Measurements from ENCODE around the gene CPN2. TPM values are rescaled to one million over a fixed set of nuclear protein-coding genes. Genes with fewer than 3 reads are reported as not detected.

The CPN2 gene
- total RNA-seq, 2 experiments from 2014 or later: not detected

- Mint-ChIP-seq H3K9me3 (peaks cover 14% of the 10 kb centered on the region), H3K4me3 (no peak overlapping the region), H3K27ac (no peak overlapping the region), H3K27me3 (peaks cover 10% of the 10 kb centered on the region), H3K36me3 (ENCODE audit: low read depth) (peaks cover 5% of the 10 kb centered on the region), H3K4me1 (peaks cover 3% of the 10 kb centered on the region)
- no peak for DNase-seq
- POLR2A ChIA-PET: no interaction called here
- CTCF ChIA-PET: no interaction called here
These were observed 29.2 kb downstream of the CPN2 start for GRCh38 chr3:194321693-194322640.

DNA sequence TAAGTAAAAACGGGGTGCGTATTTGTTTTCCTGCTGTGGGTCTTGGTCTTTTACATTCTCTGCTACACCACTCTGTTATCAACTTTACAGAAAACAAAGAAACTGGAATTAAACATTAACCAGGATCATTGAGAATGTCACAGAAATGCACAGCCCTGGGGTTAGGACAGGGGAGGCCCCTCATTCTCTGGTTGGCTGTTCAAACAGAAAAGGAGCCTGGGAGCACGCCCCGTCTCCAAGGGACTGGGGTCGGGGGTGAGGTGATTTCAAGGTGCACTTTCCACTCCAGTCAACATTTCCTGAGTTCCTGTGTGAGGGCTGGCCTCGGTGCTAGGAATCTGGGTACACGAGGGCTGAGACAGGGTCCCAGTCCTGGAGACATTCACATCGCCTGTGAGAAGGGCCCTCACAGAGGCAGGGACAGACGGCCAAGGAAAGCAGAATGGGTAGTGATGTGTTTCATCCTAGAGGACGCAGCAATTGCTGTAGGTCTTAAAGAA is 30.3 kb downstream of the CPN2 start:
- DNase-seq: no peak
- Mint-ChIP-seq H3K27me3 (peaks cover 14% of the 10 kb centered on the region), H3K4me1 (peaks cover 12% of the 10 kb centered on the region), H3K27ac (no peak overlapping the region), H3K36me3 (ENCODE audit: low read depth) (peaks cover 5% of the 10 kb centered on the region), H3K9me3 (peaks cover 14% of the 10 kb centered on the region), H3K4me3 (no peak overlapping the region)
- POLR2A ChIA-PET: no interaction called here
- CTCF ChIA-PET: interaction anchor here (1.6 kb wide), 1 partner anchor 540 kb away, joined by 3 read pairs; no protein-coding TSS in a partner anchor

DNA sequence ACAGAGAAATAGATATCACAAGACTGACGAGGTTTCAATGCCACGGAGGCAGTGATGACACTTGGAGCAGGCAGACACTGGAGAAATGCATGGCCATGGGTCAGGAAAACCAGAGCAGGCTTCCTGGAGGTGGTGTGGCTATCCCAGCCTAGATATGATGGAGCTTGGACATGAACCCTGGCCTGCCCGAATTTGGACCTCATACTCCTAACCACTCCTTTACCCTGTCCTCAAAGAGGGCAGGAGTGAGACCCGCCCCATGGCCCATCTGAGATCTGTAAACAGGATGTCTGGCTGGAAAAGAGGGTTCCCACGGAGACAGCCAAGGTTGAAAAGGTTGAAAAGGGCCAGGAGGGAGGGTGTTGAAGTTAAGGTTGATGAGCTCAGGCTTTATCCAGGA is 31.0 kb downstream of the CPN2 start:
- Mint-ChIP-seq H3K27me3 (peaks cover 14% of the 10 kb centered on the region), H3K36me3 (ENCODE audit: low read depth) (peaks cover 5% of the 10 kb centered on the region), H3K9me3 (peaks cover 14% of the 10 kb centered on the region), H3K4me1 (peaks cover 16% of the 10 kb centered on the region), H3K4me3 (no peak overlapping the region), H3K27ac (no peak overlapping the region)
- POLR2A ChIA-PET: no interaction called here
- CTCF ChIA-PET: interaction anchor here (1.6 kb wide), 1 partner anchor 539 kb away, joined by 3 read pairs; no protein-coding TSS in a partner anchor
- DNase-seq: no peak

- Mint-ChIP-seq H3K27ac (no peak overlapping the region), H3K4me3 (no peak overlapping the region), H3K9me3 (peaks cover 14% of the 10 kb centered on the region), H3K27me3 (peaks cover 19% of the 10 kb centered on the region), H3K36me3 (ENCODE audit: low read depth) (peaks cover 5% of the 10 kb centered on the region), H3K4me1 (peaks cover 25% of the 10 kb centered on the region)
- DNase-seq: no peak
- ChIA-PET CTCF (interaction anchor here (0.6 to 1.2 kb wide), 2 partner anchors 131 to 399 kb away, joined by 3 to 7 read pairs; no protein-coding TSS in a partner anchor), POLR2A (no interaction called here)
These were observed 32.5 kb downstream of the CPN2 start for GRCh38 chr3:194318511-194319161.

DNA sequence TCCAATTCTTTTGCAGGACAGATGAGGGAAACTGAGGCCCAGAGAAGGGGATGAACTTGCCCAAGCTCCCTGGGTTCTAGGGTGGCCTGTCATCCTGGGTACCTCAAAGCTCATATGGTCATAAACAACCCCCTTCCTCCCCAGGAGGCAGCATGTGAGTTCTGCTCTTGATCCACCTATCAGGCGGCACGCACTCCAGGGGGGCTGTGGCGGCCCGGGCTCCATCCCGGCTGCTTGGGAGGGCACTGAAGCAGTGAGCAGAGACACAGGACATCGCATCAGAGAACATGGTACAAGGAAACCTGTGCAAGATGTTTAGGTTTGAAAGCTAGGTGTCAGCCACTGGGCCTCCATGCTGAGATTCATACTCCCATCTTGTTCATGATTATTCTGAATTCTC is 34.2 kb downstream of the CPN2 start:
- Mint-ChIP-seq H3K9me3 (peaks cover 14% of the 10 kb centered on the region), H3K27ac (no peak overlapping the region), H3K27me3 (peaks cover 17% of the 10 kb centered on the region), H3K36me3 (ENCODE audit: low read depth) (peaks cover 5% of the 10 kb centered on the region), H3K4me3 (no peak overlapping the region), H3K4me1 (peaks cover 41% of the 10 kb centered on the region)
- POLR2A ChIA-PET: no interaction called here
- CTCF ChIA-PET: interaction anchor here (1.0 to 2.3 kb wide), 10 partner anchors 10 to 377 kb away, joined by 3 to 21 read pairs (median 4); no protein-coding TSS in a partner anchor
- no peak for DNase-seq

GRCh38 chr3:194315965-194316361 is 35.2 kb downstream of the CPN2 start:
- CTCF ChIA-PET: interaction anchor here (0.5 to 2.3 kb wide), 59 partner anchors 8 to 674 kb away, joined by 3 to 21 read pairs (median 4); partner anchors contain the start of gene HES1
- H3K27me3 Mint-ChIP-seq: peaks cover 17% of the 10 kb centered on the region

DNA sequence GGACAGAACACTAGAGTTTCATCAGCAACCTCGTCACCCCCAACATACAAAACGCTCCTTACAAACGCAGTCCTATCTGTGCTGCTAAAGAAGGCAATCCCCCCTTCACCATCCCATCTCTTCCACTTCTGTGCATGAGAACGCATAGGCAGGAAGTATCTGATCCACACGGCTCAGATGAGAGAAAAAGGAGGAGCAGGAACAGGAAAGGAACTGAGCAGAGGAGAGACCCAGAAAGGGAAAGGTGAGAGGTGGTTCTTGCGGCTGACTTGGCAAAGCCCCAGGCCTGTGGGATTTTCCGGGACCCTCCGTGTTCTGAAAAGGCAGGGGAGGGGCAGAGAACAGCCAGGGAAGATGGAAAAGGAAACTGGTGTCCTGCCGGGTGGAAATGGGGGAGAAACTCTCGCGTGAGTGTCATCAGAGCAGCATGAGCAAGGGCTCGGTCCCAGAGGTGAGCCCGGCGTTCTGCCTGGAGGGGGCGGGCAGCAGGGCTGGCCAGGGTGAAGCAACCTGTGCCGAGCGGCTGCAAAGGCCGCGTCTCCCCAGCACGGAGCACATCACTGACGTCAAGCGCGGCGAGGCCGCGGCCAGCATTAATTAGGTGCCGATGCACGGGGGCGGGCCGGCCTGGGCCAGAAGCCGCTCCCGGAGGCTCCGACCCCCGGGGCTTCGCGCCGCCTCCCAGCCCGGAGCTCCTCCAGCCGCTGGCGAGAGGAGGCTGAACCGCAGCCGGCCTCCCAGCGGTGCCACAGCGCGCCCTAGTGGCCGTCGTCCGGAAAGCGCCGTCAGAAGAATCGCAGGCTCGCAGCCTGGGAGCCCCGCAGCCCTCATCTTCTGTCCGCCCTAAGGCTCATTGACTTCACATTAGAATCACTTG is 35.8 kb downstream of the CPN2 start:
- ChIA-PET POLR2A (interaction anchor here (1.4 kb wide), 1 partner anchor 174 kb away, joined by 4 read pairs; no protein-coding TSS in a partner anchor), CTCF (interaction anchor here (0.6 to 2.3 kb wide), 61 partner anchors 8 to 673 kb away, joined by 3 to 21 read pairs (median 4); partner anchors contain the start of gene HES1)
- H3K4me3 Mint-ChIP-seq: peak overlapping the region; percentile 73
- DNase-seq: peak; percentile 81
- H3K9me3 Mint-ChIP-seq: peaks cover 14% of the 10 kb centered on the region
- H3K4me1 Mint-ChIP-seq: peaks cover 55% of the 10 kb centered on the region
- H3K27me3 Mint-ChIP-seq: peaks cover 17% of the 10 kb centered on the region
- H3K27ac Mint-ChIP-seq: peak overlapping the region; percentile 76
- H3K36me3 Mint-ChIP-seq (ENCODE audit: low read depth): peaks cover 7% of the 10 kb centered on the region

More at GRCh38 chr3:194315965-194316361, 35.2 kb downstream of the CPN2 start:
- H3K4me1 Mint-ChIP-seq: peaks cover 50% of the 10 kb centered on the region
- POLR2A ChIA-PET: interaction anchor here (1.4 kb wide), 1 partner anchor 175 kb away, joined by 4 read pairs; no protein-coding TSS in a partner anchor
- peak overlapping the region; percentile 50 for H3K4me3 Mint-ChIP-seq
- peaks cover 5% of the 10 kb centered on the region for H3K36me3 Mint-ChIP-seq (ENCODE audit: low read depth)
- peaks cover 14% of the 10 kb centered on the region for H3K9me3 Mint-ChIP-seq
- DNase-seq: no peak
- H3K27ac Mint-ChIP-seq: no peak overlapping the region

DNA sequence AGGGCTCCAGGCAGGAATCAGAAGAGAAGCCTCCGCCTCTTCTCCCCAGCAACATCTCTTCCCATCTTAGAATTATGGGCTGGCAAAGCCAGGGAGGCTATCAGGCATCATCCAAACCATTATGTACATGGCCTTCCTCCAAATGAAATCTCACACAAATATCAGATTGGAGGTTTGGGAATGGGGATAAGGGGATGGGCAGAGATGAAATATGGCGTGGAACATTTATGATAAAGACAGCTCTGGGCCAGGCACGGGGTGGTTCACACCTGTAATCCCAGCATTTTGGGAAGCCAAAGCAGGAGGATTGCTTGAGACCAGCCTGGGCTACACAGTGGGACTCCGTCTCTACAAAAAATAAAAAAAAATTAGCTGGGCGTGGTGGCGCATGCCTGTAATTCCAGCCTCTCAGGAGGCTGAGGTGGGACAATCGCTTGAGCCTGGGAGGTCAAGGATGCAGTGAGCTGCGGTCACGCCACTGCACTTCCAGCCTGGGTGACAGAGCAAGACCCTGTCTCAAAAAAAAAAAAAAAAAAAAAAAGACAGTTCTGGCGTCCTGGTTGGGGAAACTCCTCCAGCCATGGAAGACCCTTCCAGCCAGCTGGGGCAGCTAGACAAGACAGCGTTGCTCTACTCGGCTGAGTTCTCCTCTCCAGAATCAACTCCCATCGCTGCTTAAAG is 36.6 kb downstream of the CPN2 start:
- DNase-seq: no peak
- CTCF ChIA-PET: interaction anchor here (0.6 to 1.7 kb wide), 6 partner anchors 20 to 184 kb away, joined by 3 to 20 read pairs (median 3); no protein-coding TSS in a partner anchor
- Mint-ChIP-seq H3K36me3 (ENCODE audit: low read depth) (peaks cover 7% of the 10 kb centered on the region), H3K4me3 (no peak overlapping the region), H3K27me3 (peaks cover 17% of the 10 kb centered on the region), H3K4me1 (peaks cover 61% of the 10 kb centered on the region), H3K27ac (no peak overlapping the region), H3K9me3 (peaks cover 9% of the 10 kb centered on the region)
- POLR2A ChIA-PET: no interaction called here

DNA sequence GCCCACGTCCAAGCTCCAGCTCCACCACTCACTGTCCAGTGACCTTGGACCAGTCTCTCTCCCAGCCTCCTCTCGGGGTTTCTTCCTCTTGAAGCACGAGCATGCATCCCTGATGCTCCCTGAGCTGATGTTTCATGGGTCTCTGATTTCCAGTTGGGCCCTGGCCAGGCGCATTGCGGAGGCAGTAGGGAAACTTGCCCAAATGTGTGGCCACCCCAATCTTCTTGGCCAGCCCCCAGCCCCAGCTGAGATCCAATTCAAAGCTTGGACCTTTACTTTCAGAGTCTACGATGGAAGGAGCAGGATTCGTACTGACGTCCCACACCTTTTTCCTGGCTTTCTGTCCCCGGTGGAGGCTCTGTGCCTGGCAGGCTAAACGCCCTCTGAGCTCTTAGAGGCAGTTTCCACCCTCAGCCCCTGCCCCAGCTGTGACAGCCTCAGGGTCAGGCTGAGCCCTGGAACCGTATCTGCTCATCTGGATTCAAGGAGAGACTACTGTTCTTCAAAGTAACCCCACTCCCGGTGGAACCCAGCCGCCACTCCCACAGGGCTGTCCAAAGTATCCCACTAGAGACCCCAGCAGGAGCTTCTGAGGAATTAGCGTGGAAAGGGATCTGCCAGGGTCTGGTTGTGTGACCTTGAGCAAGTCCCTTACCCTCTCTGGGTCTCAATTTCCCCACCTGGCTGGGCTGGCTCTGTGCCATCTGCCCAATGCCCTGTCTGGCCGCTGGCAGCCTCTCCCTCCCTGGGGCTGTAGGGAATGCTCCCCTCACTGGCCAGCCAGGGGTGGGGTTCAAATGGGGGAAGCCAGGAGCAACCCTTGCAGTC is 37.4 kb downstream of the CPN2 start:
- peaks cover 2% of the 10 kb centered on the region for H3K9me3 Mint-ChIP-seq
- no peak overlapping the region for H3K27ac Mint-ChIP-seq
- no peak overlapping the region for H3K4me3 Mint-ChIP-seq
- ChIA-PET POLR2A (no interaction called here), CTCF (interaction anchor here (0.6 kb wide), 1 partner anchor 51 kb away, joined by 3 read pairs; no protein-coding TSS in a partner anchor)
- peaks cover 6% of the 10 kb centered on the region for H3K36me3 Mint-ChIP-seq (ENCODE audit: low read depth)
- DNase-seq: no peak
- H3K27me3 Mint-ChIP-seq: peaks cover 11% of the 10 kb centered on the region
- H3K4me1 Mint-ChIP-seq: peaks cover 68% of the 10 kb centered on the region

GRCh38 chr3:194312743-194313281 is 38.3 kb downstream of the CPN2 start:
- Mint-ChIP-seq H3K36me3 (ENCODE audit: low read depth) (peaks cover 7% of the 10 kb centered on the region), H3K9me3 (no peaks in the 10 kb centered on the region), H3K27me3 (peaks cover 10% of the 10 kb centered on the region), H3K4me3 (no peak overlapping the region), H3K27ac (no peak overlapping the region), H3K4me1 (peaks cover 78% of the 10 kb centered on the region)
- POLR2A ChIA-PET: interaction anchor here (0.6 kb wide), 1 partner anchor 75 kb away, joined by 3 read pairs; no protein-coding TSS in a partner anchor
- DNase-seq: no peak
- CTCF ChIA-PET: interaction anchor here (0.5 to 0.6 kb wide), 2 partner anchors 308 to 1602 kb away, joined by 3 read pairs; no protein-coding TSS in a partner anchor

All from activated CD4-positive, alpha-beta T cell treated with anti-CD3 and anti-CD28 coated beads, Interleukin-2, amount 10 ng/mL, durations not matched to agents 7 days and 5 days (primary cell).